GM19043 (cell line): ENCODE measurements around the gene RSBN1.
A peak's percentile ranks its signal among the peaks of the same experiment; 100 is the strongest.
"Not testable (repeated sequence)": the region's sequence is repeated elsewhere in the genome, so short reads cannot be mapped to it uniquely, and the experiment has no call there.

Experiments
- ATAC-seq: cut with Tn5 transposase; IDR thresholded peaks from one replicate; pipeline ENCODE4 v1.9.1; 2021; ENCODE audit warnings: low read depth; ENCODE audit not compliant: unreplicated experiment

The RSBN1 gene

DNA sequence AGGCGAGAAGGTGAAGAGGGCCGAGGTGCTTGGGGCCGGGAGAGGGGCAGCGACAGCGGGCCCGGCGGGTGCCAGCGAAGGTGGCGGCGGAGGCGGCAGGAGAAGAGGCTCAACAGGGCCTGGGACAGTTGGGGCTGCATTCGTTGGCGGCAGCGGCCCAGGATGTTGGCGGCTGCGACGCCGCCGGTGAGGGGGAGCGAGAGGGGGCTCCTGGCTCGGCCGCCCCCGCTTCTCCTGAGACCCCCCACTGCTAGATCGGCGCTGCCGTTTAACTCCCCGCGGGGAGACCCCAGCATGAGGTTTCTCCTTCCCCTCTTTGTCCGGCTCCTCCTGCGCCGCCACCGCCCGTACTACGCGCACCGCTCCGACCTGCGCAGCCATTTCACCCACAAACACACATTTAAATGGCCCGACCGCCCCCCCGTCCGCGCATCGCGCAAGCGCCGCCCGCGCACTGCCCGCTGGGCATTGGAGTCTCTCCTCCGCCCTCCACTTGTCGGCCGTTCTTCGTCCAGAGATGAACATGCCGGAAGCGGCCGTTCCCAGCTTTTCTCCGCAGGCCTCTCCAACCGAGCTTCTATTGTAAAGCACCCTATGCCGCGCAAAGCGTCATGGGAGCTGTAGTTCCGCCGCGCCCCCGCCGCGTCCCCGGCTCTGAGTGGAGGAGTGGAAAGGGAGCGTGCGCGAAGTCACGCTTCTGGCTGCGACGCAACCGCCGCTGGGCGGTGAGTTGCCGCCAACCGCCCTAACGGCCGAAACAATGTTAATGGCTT is at the start of gene RSBN1:
Gene RSBN1 (minus strand): TSS at position 589 of the 773 bp plus-strand sequence. CDS start 64 bp downstream, at position 525.
- peak; percentile 90 for ATAC-seq

DNA sequence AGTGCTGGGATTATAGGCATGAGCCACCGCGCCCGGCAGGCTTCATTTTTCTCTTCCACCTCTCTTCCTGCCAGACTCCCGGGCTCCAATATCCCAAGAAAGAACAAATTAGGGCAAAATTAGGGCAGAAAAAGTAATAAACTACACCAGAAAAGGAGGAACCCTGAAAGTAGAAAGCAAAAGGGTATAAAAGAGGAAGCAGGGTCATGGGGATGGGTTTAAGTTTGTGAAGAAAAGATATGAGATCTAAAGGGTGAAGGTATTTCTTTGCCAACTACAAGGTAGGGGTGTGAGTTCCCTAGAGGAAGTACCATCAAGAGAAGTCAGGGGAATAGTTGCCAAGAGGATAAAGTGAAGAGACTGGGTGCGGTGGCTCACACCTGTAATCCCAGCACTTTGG is 49.4 kb upstream of the RSBN1 start:
- no peak for ATAC-seq

DNA sequence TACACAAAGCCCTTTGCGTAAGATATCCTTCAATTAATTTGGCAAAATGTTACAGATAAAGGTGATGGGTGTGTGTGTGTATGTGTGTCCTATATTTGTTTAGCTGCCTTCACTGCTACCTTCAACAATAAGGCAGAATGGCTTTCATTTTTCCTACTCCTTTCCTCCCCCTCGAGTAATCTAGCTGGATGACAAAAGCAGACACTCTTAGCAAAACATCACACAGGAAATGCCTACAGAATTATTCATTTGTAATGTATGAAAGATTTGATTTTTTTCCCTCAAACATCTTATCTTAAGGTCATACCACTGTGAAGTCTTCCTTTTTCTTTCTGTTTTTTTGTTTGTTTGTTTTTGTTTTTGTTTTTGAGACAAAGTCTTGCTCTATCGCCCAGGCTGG is 48.6 kb upstream of the RSBN1 start:
- ATAC-seq = no peak

DNA sequence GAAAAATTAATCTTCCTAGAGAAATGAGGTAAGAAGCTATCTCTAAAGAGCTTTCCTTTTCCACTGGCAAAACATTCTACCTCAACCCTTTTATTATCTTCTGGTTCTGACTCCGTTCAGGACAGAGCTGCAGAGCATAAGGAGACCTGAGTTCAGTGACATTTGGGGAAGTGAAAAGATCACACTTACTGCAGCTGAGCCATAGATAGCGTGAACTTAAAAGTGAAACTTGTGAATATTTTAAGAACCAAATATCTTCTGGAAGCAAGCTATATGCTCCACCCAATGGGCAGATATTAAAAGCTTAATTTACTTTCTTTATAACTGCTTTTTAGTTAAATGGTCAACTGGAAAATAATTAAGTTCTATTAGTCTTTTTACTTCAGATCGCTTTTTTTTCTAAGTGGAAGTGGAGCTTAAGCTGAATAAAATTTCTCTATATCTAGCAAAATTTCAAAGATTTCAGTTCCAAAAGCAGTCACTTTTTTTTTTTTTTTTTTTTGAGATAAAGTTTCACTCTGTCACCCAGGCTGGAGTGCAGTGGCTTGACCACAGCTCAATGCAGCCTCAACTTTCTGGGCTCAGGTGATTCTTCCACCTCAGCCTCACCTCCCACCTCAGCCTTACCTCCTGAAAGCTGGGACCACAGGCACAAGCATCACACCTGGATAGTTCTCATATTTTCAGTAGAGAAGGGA is 47.4 kb upstream of the RSBN1 start:
- peak; percentile 92 for ATAC-seq

DNA sequence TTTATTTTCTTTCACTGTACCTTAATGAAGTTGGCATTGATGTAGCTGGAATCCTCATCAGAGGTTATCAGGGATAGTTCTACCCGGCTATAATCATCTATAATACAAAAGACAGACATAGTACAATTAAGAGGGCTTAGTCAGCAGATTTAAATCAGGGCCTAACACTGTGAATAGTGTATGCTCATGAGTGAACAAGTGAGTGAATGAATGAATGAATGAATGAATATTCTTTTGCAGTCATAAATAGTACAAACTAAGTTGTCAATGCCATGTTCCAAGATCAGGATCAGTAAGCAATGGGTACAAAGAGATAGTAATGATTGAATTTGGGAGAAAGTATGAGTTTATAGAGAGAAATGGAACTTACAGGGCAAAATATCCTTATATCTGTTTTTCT is 46.7 kb upstream of the RSBN1 start:
- no peak for ATAC-seq

DNA sequence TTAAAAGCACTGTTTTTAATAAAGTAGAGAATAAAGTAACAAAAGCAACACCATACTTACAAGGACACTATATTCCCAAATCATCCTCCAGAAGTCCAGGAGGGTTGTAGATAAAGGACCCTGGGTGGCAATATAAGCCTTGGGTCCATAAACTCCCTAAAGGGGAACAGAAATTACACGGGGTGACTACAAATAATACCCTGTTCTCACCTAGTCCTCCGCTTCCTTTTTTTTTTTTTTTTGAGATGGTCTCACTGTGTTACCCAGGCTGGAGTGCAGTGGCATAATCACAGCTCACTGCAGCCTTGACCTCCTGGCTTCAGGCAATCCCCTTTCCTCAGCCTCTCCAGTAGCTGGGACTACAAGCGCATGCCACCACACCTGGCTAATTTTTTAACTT is 46.1 kb upstream of the RSBN1 start:
- no peak for ATAC-seq

DNA sequence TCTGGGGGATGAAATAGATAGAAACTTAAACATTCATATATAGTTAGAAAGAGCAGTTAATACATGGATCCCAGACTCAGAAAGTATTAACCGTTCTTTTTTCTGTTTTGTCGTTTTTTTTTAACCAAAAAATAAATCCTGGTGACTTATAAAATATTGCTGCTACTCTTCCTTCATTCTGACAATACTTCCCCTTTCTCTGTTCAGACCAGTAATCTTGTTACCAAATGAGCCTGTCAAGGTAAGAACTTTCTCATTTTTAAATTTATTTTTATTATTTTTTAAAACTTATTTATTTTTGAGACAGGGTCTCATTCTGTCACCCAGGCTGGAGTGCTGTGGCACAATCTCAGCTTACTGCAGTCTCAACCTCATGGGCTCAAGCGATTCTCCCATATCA is 45.5 kb upstream of the RSBN1 start:
- no peak for ATAC-seq

DNA sequence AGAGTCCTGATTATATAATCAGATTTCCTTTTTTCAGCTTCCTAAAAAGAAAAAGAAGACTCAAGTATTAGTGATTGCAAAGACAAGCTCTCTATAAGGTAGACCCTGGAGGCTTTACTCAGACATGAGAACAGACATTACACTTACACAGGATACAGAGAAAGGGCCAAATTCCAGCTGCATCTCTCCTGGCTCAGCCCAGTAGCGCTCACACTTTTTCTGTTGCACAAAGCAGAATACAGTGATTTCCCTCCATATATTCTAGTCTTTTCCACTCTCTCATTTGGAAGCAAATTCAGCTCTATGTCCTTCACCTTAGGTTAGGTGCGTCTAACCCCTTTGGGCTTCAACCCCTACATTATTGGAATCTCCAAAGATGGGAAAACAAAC is 44.1 kb upstream of the RSBN1 start:
- no peak for ATAC-seq

DNA sequence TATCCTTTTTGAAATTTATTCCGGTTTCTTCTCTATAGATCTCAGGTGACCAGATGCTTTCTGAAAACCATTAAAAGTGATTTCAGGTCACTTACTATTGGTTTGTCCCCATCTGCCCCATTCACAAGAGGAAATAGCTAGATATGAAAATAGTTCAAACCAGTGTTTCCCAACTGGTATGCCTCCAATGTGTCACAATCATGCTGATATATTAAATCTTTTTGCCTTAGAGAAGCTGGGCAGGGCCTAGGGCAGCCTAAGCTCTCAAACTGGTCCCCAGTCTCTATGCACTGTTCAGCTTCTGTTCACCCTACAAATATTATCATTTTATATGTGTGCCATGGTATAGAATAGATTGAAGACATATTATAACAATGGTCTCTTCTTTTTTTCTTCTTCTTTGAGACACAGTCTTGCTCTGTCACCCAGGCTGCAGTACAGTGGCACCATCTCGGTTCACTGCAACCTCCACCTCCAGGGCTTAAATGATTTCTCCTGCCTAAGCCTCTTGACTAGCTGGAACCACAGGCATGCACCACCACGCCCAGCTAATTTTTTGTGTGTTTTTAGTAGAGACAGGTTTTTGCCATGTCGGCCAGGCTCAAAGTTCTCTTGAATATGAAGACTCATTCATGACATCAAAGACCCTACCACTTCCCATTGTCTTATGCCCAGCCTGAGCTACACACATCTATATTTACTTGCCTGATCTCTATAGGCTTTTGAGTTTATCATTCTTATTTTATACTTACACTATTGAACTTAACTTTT is 43.5 kb upstream of the RSBN1 start:
- ATAC-seq = no peak

DNA sequence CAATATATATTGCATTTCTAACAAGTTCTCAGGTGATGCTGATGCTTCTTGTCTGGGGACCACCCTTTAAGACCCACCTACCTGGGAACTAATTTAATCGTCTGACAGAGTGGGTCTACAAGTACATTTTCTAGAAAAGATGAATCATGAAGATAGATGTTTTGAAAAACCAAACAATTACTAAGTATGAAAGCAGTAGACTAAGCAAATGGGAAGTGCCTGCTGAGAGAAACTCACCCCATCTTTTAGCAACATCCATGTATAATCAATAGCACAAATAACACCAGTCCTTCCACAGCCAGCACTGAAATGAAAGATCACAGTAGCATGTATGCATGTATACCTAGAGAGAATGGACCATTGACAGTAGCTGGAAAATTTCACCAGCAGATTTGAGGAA is 42.0 kb upstream of the RSBN1 start:
- no peak for ATAC-seq

DNA sequence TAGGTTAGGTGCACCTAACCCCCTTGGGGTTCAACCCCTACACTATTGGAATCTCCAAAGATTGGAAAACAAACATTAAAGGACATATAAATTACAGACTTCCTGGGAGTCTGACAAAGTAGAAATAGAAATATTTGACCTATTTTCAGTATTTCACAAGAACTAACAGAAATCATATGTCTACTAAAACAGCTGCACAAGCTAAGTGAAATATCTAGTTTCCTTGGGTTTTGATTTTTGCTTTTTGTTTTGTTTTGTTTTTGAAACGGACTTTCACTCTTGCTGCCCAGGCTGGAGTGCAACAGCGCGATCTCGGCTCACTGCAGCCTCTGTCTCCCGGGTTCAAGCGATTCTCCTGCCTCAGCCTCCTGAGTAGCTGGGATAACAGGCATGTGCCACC is 40.4 kb upstream of the RSBN1 start:
- ATAC-seq = not testable (repeated sequence)

DNA sequence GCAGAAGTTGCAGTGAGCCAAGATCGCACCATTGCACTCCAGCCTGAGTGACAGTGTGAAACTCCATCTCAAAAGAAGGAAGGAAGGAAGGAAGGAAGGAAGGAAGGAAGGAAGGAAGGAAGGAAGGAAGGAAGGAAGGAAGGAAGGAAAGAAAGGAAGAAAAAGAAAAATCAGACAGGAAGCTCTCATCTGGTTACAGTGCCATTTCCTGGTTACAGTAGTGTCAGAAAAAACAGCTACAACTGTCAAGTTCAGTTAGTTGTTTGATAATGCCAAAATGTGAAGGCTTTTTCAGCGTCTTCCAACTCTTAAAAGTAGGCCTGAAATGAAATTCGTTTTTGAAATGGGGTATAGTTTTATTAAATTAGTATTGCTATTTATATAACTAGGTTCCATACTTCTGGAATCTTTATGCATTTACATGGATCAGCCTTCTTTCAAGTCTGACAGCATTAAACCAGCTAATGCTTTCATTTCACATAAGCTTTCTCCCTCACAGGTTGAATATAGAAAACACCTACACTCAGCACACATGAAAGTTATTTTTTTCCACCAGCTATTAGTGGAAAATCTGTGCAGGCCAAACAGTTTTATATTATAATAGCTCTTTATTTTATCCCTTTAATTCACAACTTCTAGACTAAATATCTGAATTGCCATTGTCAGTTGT is 38.0 kb upstream of the RSBN1 start:
- ATAC-seq = no peak

DNA sequence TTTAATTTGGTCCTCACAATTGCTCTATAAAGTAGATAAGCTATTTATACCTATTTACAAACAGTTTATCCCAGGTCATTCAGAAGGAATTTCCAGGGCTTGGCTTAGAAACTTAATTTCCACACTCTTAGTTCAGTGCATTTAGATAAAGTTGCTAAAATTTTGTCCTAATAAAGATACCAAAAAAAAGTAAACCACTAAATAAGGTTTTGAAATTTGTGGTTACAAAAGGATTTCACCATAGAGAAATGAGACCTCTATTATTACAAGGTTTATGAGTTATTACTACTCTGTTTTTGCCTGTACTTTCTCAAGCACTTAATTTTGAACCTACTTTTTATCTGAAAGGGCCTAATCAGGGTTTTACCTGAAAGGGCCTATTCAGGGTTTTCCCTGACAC is 36.8 kb upstream of the RSBN1 start:
- ATAC-seq = no peak

DNA sequence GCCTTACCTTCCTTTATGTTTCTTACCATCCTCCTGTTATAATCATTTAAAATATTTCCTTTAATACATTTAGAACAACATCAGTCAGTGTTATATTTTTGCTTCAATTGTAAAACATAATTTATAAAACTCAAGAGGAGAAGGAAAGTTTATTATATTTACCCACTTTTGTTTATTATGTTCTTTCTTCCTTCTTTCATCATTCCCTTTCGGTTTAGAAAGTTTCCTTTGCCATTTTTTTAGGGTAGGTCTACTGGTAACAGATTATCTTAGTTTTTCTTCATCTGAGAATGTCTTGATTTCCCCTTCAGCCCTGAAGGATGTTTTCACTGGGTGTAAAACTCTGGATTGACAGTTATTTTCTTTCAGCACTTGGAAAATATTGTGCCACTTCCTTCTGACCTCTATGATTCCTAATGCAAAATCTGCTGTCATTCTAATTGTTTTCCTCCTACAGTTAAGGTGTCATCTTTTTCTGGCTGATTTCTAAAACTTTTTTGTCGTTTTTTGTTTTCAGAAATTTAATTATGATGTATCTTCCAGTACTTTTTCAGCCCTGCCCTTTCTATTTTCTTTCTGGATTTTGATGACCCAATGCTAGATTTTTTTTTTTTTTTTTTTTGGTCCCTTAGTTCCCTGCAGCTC is 34.2 kb upstream of the RSBN1 start:
- ATAC-seq = no peak

DNA sequence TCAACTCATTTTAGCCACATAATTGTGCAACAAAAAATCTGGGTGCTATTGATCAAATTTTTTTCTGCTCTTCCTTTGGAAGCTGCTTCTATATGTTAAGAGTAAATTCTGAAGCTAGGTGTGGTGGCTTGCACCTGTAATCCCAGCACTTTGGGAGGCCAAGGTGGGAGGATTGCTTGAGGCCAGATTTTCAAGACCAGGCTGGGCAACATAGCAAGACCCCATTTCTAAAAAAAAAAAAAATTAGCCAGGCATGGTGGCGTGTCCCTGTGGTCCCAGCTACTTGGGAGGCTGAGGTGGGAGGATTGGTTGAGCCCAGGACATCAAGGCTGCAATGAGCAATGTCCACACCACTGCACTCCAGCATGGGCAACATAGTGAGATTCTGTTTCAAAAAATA is 24.3 kb upstream of the RSBN1 start:
- no peak for ATAC-seq

DNA sequence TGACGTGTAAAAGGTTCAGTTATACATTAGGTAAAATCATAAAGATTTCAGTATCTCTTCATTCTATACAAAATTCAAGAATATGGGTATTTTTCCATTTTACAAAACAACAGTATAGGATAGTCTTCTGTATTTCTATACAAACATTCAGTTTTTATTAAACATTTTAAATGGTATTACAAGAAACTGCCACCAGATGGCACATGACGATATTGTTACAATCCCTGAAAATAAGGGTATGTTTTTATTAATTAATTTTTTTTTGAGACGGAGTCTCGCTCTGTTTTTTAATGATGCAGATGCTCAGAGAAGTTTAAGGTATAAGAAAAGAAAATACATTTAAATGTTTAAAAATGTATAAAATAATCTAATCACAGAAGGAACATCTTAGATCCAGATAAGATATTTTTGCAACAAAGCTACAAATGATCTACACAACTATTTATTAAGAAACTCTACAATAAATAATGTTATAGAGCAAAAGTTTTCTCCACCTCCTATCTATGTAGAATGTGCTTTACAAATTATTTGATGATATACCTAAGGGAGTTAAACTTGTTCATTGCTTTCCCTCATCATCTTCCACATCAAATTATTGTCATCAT is 23.5 kb upstream of the RSBN1 start:
- ATAC-seq = no peak

DNA sequence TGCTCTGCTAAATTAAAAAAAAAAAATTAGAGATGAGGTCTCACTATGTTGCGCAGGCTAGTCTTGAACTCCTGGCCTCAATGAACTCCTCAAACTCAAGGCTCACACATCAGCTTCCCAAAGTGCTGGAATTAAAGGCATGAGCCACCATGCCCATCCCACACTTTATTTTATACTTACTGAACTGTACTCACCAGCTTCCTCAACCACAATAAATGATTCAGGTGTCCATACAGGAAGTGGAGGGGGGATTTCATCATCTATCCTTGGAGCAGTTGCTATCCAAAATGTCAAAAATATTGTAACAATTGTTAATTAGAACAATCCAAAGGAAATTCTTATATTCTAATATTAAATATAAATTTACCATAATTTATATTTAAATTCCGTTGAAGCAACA is 22.4 kb upstream of the RSBN1 start:
- no peak for ATAC-seq

DNA sequence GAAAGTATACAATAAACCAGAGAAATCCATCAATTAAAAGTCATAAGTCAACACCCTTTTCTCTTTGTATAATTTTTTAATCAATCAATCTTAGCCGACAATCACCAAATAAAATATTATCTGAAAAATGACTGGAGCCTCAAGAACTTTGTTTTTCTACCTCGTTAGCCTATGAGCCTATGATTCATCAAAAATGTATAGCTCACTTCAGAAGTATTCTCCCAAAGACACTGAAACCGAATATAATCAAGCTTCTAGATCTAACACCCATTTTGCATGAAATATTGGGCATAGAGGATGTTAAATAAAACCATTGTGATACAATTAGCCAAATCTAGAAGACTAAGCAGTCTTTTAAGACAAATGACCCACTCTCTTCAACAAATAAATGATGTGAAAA is 17.8 kb upstream of the RSBN1 start:
- ATAC-seq = no peak

DNA sequence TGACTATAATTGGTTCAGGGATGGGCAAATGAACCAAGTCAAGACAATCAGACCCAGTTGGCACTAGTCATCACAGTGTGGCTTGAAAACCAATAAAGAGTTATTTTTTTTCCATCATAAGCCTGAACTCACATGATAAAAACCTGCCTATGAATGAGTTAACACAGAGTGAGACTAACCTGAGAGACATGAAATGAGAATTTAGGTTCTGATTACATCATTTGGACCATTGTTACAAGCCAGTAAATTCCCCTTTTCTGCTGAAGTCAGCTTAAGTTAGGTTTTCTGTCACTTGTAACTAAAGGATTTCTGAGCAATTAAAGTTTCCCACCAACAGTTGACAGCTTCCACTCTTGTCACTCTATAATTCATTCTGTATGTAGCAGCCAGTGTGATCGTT is 9.6 kb upstream of the RSBN1 start:
- ATAC-seq = no peak

DNA sequence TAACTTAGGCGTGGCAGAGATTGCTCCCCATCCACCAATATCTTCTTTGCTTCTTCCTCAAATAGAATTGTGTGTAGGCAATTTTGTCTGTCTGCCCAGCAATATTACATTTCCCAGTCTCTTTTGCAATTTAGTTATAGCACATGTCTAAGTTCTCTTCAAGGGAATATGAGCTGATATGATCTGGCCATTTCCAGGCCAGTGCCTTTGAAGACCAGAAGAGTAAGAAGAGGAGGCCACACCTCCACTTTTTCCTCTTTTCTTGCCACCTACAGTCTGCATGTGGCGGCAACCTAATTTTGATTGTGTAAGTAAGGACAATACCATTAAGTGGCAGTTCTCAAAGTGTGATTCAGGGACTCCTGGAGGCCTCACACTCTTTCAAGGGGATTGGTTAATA is 6.3 kb upstream of the RSBN1 start:
- no peak for ATAC-seq
